Thyroid gland (tissue), 4 donors: ENCODE data around the gene ARID5A.

Source experiments
- POLR2A ChIP-seq, 2 donors: fragments of 450-650 bp; IDR thresholded peaks; one replicate each; pipeline ENCODE4 v1.6.1; 2017; ENCODE audit warnings: antibody characterized with exemption in 2 of 2, mild to moderate bottlenecking in 2 of 2, moderate library complexity in 1 of 2
- TF ChIP-seq, protein P1 (sequence below), 6 experiments: fragments of 200-600 bp in 3 of 6; fragments of 450-650 bp in 3 of 6; sonication (generic) in 3 of 6; IDR thresholded peaks; one replicate each; pipeline ENCODE4 v1.5.1; 2016 to 2019; ENCODE audit warnings: antibody characterized with exemption in 6 of 6, mild to moderate bottlenecking in 2 of 6, inconsistent platforms in 1 of 6, moderate library complexity in 1 of 6

DNA sequence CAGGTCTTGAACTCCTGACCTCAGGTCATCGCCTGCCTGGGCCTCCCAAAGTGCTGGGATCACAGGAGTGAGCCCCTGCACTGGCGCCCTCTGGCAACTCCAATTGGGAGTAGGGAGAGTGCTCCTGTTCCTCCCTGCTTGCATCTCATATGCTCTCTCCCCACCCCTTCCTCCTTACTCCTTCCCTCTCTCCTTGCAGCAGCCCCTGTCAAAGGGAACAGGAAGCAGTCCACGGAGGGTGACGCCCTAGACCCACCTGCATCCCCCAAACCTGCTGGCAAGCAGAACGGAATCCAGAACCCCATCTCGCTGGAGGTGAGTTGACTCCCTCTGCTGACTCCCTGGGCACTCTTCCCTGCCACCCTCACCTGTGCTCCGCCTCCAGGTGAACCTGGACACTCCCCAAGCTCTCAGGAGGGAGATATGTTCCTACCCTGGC, 10.7 kb downstream of the ARID5A start:
- no peak for TF ChIP-seq POLR2A (IDR thresholded peaks at IDR 0.05)
- TF ChIP-seq, protein P1, sequence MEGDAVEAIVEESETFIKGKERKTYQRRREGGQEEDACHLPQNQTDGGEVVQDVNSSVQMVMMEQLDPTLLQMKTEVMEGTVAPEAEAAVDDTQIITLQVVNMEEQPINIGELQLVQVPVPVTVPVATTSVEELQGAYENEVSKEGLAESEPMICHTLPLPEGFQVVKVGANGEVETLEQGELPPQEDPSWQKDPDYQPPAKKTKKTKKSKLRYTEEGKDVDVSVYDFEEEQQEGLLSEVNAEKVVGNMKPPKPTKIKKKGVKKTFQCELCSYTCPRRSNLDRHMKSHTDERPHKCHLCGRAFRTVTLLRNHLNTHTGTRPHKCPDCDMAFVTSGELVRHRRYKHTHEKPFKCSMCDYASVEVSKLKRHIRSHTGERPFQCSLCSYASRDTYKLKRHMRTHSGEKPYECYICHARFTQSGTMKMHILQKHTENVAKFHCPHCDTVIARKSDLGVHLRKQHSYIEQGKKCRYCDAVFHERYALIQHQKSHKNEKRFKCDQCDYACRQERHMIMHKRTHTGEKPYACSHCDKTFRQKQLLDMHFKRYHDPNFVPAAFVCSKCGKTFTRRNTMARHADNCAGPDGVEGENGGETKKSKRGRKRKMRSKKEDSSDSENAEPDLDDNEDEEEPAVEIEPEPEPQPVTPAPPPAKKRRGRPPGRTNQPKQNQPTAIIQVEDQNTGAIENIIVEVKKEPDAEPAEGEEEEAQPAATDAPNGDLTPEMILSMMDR (IDR thresholded peaks at IDR 0.05) = no peak
